Measurements from ENCODE around the gene TSPOAP1.

GRCh38 chr17:58312021-58312630 is 16.5 kb downstream of the TSPOAP1 start:
- TF ChIP-seq CTCF (conservative IDR thresholded peaks at IDR 0.05 in 1 of 2, IDR thresholded peaks at IDR 0.05 in 1 of 2; ENCODE audit: extremely low read depth in 1 of 2, insufficient read depth in 1 of 2, low read depth in 1 of 2, low read length in 2 of 2) (no peak), EZH2 (IDR thresholded peaks at IDR 0.05; ENCODE audit: borderline replicate concordance, low read length) (no peak)

All from mammary epithelial cell (primary cell).